Stimulated activated CD4-positive, alpha-beta T cell treated with anti-CD3 and anti-CD28 coated beads, TNF-alpha, amount 100 ng/mL, for 48 hours (primary cell): ENCODE results near the gene GRIP2.

ENCODE experiments used
- DNase-seq, 3 donors: peaks; one replicate each; pipeline ENCODE4 v3.0.0-alpha.2; 2020; ENCODE audit warnings: low read depth in 3 of 3

GRIP2 gene

GRCh38 chr3:14467814-14468620 is 72.1 kb downstream of the GRIP2 start:
- DNase-seq: peak in 1 of 3 donors; percentile 19

GRCh38 chr3:14466179-14466903 is 73.8 kb downstream of the GRIP2 start:
- DNase-seq: no peak

GRCh38 chr3:14465425-14465824 is 74.7 kb downstream of the GRIP2 start:
- no peak for DNase-seq

DNA sequence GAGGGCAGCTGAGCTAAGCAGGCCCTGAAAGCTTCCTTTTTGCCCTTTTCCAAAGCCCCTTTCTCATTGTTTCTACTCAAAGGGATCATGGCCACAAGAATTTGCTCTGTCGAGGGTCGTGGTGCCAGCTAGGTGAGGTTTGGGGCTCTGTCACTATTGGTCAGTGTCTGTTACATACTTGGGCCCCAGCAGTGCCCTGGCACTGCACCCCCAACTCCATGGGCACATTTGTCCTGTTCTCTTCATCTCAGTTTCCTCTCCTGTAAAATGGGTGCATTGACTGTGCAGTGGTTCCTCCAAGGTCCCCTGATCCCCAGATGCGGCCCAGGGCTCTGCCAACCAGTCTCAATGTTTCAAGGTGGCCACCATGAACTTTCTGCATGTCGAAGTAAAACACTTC is 75.6 kb downstream of the GRIP2 start:
- no peak for DNase-seq

DNA sequence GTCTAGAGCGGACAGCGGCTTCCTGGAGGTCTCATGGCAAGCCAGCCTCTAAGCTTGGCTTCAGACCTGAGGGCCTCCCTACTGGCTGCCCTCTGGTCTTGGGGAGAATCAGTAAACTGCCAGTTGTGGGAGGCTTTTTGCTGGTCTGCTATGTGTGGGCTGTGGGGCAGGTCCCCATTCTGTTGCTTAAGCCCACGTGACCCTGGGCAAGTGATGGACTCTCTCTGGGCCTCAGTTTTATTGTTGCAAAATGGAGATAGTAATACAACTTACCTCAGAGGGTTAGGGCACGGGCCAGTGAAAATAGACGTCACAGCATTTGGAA is 76.0 kb downstream of the GRIP2 start:
- no peak for DNase-seq

GRCh38 chr3:14463330-14464140 is 76.6 kb downstream of the GRIP2 start:
- no peak for DNase-seq

DNA sequence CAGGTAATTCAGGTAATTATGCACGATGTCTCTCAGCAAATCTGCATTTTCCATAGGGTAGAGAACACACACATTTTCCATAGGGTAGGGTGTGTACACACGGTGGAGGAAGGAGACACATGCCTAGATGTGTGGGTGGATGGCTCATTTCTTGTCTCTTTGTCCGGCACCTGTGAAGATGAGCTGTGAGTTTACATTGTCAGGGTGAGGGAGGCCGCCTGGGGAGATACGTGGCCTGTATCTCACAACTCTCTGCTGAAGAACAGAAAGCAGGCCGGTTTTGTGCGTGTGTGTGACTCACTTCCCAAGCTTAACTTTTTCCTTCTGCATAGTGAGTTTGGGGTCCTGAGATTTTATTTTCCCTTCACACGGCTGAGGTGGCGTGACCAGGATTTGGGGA is 77.4 kb downstream of the GRIP2 start:
- peak in 2 of 3 donors; percentile 8 to 52 for DNase-seq

DNA sequence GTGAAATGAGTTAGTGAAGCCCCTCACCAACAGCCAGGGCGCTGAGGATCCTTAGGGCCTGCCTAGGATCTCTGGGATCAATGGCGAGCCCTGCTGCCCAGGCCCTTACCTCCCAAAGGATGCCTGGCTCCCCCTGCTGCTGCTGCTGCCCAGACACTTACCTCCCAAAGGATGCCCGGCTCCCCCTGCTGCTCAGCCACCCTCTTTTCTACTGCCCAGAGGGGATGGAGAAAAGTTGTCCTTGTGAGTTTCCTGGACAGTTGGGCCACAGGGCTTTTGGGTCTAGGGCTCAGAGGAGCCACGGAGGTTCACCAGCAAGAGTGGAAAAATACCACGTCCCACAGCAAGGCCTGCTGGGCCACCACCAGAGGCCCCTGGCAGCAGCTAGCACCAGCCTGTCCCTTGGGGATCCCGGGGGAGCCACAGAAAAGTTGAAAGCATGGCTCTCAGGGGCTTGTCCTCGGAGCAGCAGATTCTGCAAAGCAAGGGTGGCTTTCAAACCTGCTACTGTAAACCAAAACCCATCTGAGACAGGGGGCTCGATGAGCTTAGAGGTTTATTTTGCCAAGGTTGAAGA is 78.3 kb downstream of the GRIP2 start:
- no peak for DNase-seq

GRCh38 chr3:14461006-14461747 is 79.0 kb downstream of the GRIP2 start:
- DNase-seq: no peak

DNA sequence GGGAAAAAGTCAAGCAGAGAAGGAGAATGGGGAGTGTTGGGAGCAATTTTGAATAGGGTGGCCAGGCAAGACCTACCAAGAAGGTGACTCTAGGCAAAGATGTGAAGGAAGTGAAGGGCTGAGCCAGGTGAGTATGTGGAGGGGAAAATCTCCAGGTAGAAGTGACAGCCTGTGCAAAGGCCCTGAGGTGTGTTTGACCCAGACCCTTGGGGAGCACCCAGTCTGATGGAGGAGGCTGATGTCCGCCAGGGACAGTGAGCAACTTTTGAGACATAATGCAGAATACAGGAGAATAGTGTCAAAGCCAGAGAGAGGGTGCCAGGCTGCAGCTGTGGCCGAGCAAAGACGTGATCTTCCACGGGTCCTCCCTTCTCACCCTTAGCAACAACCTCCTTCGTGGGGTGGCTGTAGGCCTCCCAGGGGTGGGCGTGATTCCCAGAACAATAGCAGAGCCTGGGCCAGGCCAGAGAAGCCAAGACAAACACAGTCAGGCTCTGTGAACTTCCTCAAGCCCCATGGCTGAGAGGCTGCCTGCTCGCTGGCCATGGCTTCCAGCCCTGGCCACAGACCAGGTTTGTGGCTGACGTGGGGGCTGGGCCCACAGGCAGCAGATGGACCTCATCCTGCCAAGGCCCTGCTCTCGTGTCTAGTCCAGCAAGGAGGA is 79.7 kb downstream of the GRIP2 start:
- no peak for DNase-seq

DNA sequence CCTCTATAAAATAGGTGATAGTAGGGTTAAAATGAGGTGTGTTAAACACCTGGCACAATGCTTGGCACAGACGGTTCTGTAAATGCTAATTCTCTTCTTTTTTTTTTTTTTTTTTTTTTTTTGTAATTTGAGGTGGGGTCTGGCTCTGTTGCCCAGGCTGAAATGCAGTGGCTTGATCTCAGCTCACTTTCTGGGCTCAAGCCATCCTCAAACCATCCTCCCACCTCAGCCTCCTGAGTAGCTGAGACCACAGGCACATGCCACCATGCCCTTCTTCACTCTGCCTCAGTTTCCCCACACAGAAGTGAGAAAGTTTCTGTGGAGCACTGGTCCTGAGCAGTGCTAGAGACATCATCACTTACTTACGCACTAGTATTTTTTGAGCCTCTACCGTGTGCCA is 80.4 kb downstream of the GRIP2 start:
- no peak for DNase-seq

- no peak for DNase-seq
These were observed 80.8 kb downstream of the GRIP2 start for GRCh38 chr3:14459384-14459783.

GRCh38 chr3:14458434-14459275 is 81.5 kb downstream of the GRIP2 start:
- no peak for DNase-seq

- no peak for DNase-seq
These were observed 82.1 kb downstream of the GRIP2 start for GRCh38 chr3:14457999-14458398.

DNA sequence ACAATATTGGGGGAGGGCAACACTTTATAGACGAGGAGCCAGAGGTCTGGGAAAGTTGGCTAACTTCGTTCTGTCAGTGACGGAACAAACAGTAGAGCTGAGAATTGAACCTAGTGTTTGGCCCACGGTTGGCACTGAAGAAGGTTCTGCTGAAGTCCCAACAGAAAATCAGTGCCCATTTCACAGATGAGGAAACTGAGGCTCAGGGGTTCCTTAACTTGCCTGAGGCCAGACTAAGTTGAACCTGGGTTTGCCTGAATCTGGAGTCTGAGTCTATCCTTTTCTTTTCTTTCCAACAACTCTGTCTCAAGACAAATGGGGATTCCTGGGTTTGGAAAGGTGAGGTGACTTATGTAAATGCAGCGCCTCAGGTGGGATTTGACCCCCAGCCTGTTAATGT is 82.7 kb downstream of the GRIP2 start:
- no peak for DNase-seq

GRCh38 chr3:14456794-14457193 is 83.3 kb downstream of the GRIP2 start:
- no peak for DNase-seq

- no peak for DNase-seq
These were observed 84.4 kb downstream of the GRIP2 start for GRCh38 chr3:14455571-14456317.

- no peak for DNase-seq
These were observed 85.4 kb downstream of the GRIP2 start for GRCh38 chr3:14454639-14455310.
